KBM-7 (cell line): ENCODE measurements around the gene EIF2S3.

Experiments
- DNase-seq: peaks from one replicate; pipeline ENCODE4 v3.0.0-alpha.2; 2015
- in situ Hi-C: fragments of 300-500 bp; cut with MboI; formaldehyde crosslinking; loops from 2 replicates; pipeline ENCODE4 v1.14.3; 2020; ENCODE audit warnings: low sequenced_read_pairs, low pct_unique_long_range_greater_than_20kb, mixed read lengths

EIF2S3 gene

GRCh38 chrX:24113181-24113580 is 58.4 kb downstream of the EIF2S3 start:
- no peak for DNase-seq
- in situ Hi-C loops = no loop called here

- in situ Hi-C loops = no loop called here
- DNase-seq = no peak
Measured at GRCh38 chrX:24117258-24117657, 62.5 kb downstream of the EIF2S3 start.

DNA sequence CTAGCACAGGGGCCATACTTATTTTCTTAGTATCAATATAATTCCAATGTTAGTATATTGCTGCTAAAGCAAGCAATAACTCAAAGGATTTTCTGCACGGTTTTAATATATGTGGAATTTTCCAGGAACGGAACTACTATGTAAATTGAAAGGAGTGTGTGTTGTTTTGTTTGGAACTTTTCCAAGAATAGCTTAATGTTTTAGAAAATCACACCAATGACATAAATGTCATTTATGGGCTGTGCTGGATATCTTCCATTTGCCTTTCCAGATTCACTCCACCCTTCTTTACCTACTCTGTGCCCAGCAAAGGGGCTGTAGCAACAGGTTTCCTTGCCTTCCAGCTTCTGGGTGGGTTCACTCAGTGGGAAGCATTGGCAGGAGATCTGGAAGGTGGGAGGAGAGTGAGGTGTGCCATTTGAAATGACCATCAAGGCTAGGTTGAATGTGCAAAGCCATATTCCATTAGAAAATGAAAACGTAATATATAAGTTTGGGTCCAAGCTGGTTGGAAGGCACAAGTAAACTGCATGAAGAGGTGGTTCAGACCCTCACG is 69.6 kb downstream of the EIF2S3 start:
- in situ Hi-C loops = no loop called here
- DNase-seq = no peak

GRCh38 chrX:24125028-24125612 is 70.4 kb downstream of the EIF2S3 start:
- in situ Hi-C loops = no loop called here
- no peak for DNase-seq
